ENCODE data around the gene ZNF497. TPM values are rescaled to one million over a fixed set of nuclear protein-coding genes. Genes with fewer than 3 reads are reported as not detected.
A peak's percentile ranks its signal among the peaks of the same experiment; 100 is the strongest.

The ZNF497 gene
- total and polyA plus RNA-seq, 8 donors, result 0.76 to 4.4 (median 3.1) TPM

DNA sequence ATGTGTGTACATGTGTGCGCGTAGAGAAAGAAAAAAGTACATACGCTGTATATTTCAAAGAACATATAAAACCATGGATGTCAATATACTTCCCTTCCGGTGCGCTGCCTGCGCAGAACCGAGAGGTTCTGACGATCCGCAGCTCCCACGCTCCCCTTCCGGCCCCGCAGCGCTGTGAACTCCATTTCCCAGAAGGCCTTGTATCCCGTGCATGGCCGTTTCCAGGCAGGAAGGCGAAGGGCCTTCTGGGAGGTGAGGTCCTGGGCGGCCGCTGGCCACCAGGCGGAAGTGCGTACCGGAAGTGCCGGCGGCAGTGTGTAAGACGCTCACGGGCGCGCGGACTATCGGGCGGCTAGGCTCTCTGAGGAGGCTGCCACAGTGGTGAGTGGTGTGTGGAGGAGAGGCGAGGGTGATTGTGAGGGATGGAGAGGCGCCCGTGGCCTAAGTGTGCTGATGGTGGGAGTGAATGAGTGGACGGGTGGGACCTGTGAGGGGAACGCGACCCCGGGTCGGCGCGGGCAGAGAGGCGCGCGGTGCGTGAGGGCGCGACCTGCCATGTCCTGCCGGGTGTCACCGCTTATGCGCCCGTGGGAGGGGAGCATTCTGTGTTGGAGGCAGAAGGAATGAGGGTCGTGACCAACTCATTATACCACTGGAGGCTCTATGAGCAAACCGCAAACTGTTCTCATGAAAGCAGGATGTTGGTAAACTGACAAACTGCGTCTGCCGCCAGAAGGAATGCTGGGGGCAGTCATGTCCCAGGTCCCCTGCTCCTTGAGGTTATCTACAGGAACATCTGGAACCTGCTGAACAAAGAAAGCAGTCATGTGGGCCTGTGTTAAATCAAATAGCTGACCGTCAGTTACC, 57.3 kb downstream of the ZNF497 start, which contains the start of gene ERVK3-1:
ERVK3-1 (plus strand) TSS at position 313 of the 867 bp plus-strand sequence. CDS start 6,792 bp downstream, outside the sequence.
- peak; percentile 94 to 99 (median 98) for DNase-seq
- Histone ChIP-seq H3K27me3 (no peaks in the 10 kb centered on the region), H3K36me3 (peaks cover 0 to 53% of the 10 kb centered on the region in 2 donors), H3K4me1 (peaks cover 8 to 35% of the 10 kb centered on the region in 2 donors), H3K27ac (peak within 1 kb of the TSS; percentile 78 to 89), H3K9me3 (peaks cover 0 to 9% of the 10 kb centered on the region in 2 donors), H3K4me3 (peak within 1 kb of the TSS; percentile 72 to 77)
- peak; percentile 100 for ATAC-seq
- intact Hi-C loops (cut with DNase I), result no loop called here
- TF ChIP-seq, protein P1, sequence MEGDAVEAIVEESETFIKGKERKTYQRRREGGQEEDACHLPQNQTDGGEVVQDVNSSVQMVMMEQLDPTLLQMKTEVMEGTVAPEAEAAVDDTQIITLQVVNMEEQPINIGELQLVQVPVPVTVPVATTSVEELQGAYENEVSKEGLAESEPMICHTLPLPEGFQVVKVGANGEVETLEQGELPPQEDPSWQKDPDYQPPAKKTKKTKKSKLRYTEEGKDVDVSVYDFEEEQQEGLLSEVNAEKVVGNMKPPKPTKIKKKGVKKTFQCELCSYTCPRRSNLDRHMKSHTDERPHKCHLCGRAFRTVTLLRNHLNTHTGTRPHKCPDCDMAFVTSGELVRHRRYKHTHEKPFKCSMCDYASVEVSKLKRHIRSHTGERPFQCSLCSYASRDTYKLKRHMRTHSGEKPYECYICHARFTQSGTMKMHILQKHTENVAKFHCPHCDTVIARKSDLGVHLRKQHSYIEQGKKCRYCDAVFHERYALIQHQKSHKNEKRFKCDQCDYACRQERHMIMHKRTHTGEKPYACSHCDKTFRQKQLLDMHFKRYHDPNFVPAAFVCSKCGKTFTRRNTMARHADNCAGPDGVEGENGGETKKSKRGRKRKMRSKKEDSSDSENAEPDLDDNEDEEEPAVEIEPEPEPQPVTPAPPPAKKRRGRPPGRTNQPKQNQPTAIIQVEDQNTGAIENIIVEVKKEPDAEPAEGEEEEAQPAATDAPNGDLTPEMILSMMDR (IDR thresholded peaks at IDR 0.05), result no peak

DNA sequence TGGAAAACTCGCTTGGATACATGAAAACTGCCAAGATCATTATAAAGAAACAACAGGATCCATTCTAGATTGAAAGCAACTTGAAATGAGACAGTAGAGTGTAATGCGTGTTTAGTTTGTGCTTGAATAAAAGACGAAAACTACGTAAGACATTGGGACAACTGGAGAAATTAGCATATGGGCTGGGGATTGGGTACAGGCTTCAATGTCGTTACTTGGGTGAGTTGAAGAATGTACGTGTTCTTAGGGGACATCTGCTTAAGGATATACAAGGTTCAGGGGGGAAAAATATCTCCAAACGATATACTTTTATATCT, 57.8 kb downstream of the ZNF497 start:
- Histone ChIP-seq H3K4me3 (peak overlapping the region; percentile 72 to 77), H3K27ac (peak overlapping the region; percentile 60 to 89), H3K27me3 (no peaks in the 10 kb centered on the region), H3K9me3 (peaks cover 0 to 14% of the 10 kb centered on the region in 2 donors), H3K4me1 (peaks cover 8 to 35% of the 10 kb centered on the region in 2 donors), H3K36me3 (peaks cover 0 to 54% of the 10 kb centered on the region in 2 donors)
- intact Hi-C loops (cut with DNase I), result no loop called here
- ATAC-seq, result peak; percentile 15
- TF ChIP-seq, protein P1 (IDR thresholded peaks at IDR 0.05), result no peak
- no peak for DNase-seq

Small RNA genes lying within 50 kb of the gene (microRNA-seq; reads per million reads assigned to microRNA genes)
- gene MIR4754 (0.17 to 0.27 reads per million in 2 donors), gene MIR6806 (0 reads per million in 2 donors)

Other genes starting within 250 kb of the ZNF497 start
- 10 to 100 TPM in 1 of 2 donors, 1 to 10 TPM in 1; 7.9 to 11.7 TPM for gene ZNF329, start 212.0 kb downstream of the ZNF497 start, total RNA-seq
- gene ZNF329, start 212.0 kb downstream of the ZNF497 start, polyA plus RNA-seq (ENCODE audit: insufficient read length in 6 of 6), result 10 to 100 TPM; 19.6 to 22.9 (median 21.0) TPM
- 10 to 100 TPM; 19.9 to 25.9 TPM for gene ZNF274, start 179.7 kb downstream of the ZNF497 start, total RNA-seq
- gene ZNF274, start 179.7 kb downstream of the ZNF497 start, polyA plus RNA-seq (ENCODE audit: insufficient read length in 6 of 6), result 10 to 100 TPM; 18.7 to 23.7 (median 21.8) TPM
- gene ZNF544, start 133.8 kb downstream of the ZNF497 start, total RNA-seq, result 10 to 100 TPM; 23.8 to 25.4 TPM
- 10 to 100 TPM; 32.8 to 45.7 (median 38.5) TPM for gene ZNF544, start 133.8 kb downstream of the ZNF497 start, polyA plus RNA-seq (ENCODE audit: insufficient read length in 6 of 6)
- gene ZNF8, start 83.8 kb downstream of the ZNF497 start, total RNA-seq, result 1 to 10 TPM; 5.5 TPM
- 10 to 100 TPM in 3 of 6 donors, 1 to 10 TPM in 3; 9.4 to 10.6 (median 10.1) TPM for gene ZNF8, start 83.8 kb downstream of the ZNF497 start, polyA plus RNA-seq (ENCODE audit: insufficient read length in 6 of 6)
- 10 to 100 TPM; 25.4 to 31.9 TPM for gene ERVK3-1, start 57.4 kb downstream of the ZNF497 start, total RNA-seq
- 10 to 100 TPM; 46.8 to 52.5 (median 49.4) TPM for gene ERVK3-1, start 57.4 kb downstream of the ZNF497 start, polyA plus RNA-seq (ENCODE audit: insufficient read length in 6 of 6)
- gene ZSCAN22, start 35.8 kb downstream of the ZNF497 start, total RNA-seq, result 1 to 10 TPM; 3.4 to 3.9 TPM
- 1 to 10 TPM; 3.8 to 5.0 (median 4.2) TPM for gene ZSCAN22, start 35.8 kb downstream of the ZNF497 start, polyA plus RNA-seq (ENCODE audit: insufficient read length in 6 of 6)
- 10 to 100 TPM in 1 of 2 donors, 1 to 10 TPM in 1; 9.8 to 10.2 TPM for gene A1BG, start 9.3 kb downstream of the ZNF497 start, total RNA-seq
- 1 to 10 TPM in 4 of 6 donors, under 1 TPM in 2; 0.81 to 1.9 (median 1.5) TPM for gene A1BG, start 9.3 kb downstream of the ZNF497 start, polyA plus RNA-seq (ENCODE audit: insufficient read length in 6 of 6)
- gene ZNF837, start 18.3 kb upstream of the ZNF497 start, total RNA-seq, result 1 to 10 TPM; 1.7 to 2.1 TPM
- gene ZNF837, start 18.3 kb upstream of the ZNF497 start, polyA plus RNA-seq (ENCODE audit: insufficient read length in 6 of 6), result 1 to 10 TPM; 1.9 to 3.7 (median 2.9) TPM
- gene RPS5, start 24.5 kb upstream of the ZNF497 start, total RNA-seq, result 1,000 to 10,000 TPM in 1 of 2 donors, 100 to 1,000 TPM in 1; 842 to 1,045 TPM
- 1,000 to 10,000 TPM; 1,242 to 1,479 (median 1,313) TPM for gene RPS5, start 24.5 kb upstream of the ZNF497 start, polyA plus RNA-seq (ENCODE audit: insufficient read length in 6 of 6)
- 1 to 10 TPM; 1.9 to 3.2 TPM for gene RNF225, start 32.9 kb upstream of the ZNF497 start, total RNA-seq
- not detected for gene RNF225, start 32.9 kb upstream of the ZNF497 start, polyA plus RNA-seq (ENCODE audit: insufficient read length in 6 of 6)
- 10 to 100 TPM in 1 of 2 donors, 1 to 10 TPM in 1; 7.4 to 12.7 TPM for gene ZNF584, start 45.9 kb upstream of the ZNF497 start, total RNA-seq
- 10 to 100 TPM in 3 of 6 donors, 1 to 10 TPM in 3; 9.0 to 11.3 (median 10.0) TPM for gene ZNF584, start 45.9 kb upstream of the ZNF497 start, polyA plus RNA-seq (ENCODE audit: insufficient read length in 6 of 6)
- 1 to 10 TPM; 6.2 to 7.1 TPM for gene ZNF132, start 77.4 kb upstream of the ZNF497 start, total RNA-seq
- 10 to 100 TPM in 4 of 6 donors, 1 to 10 TPM in 2; 9.6 to 12.9 (median 10.2) TPM for gene ZNF132, start 77.4 kb upstream of the ZNF497 start, polyA plus RNA-seq (ENCODE audit: insufficient read length in 6 of 6)
- gene ZNF324B, start 88.9 kb upstream of the ZNF497 start, total RNA-seq, result 1 to 10 TPM; 5.2 to 7.0 TPM
- 1 to 10 TPM; 5.4 to 7.8 (median 6.7) TPM for gene ZNF324B, start 88.9 kb upstream of the ZNF497 start, polyA plus RNA-seq (ENCODE audit: insufficient read length in 6 of 6)
- gene ZNF324, start 104.3 kb upstream of the ZNF497 start, total RNA-seq, result 1 to 10 TPM; 7.1 to 9.5 TPM
- gene ZNF324, start 104.3 kb upstream of the ZNF497 start, polyA plus RNA-seq (ENCODE audit: insufficient read length in 6 of 6), result 10 to 100 TPM in 1 of 6 donors, 1 to 10 TPM in 5; 8.1 to 10.1 (median 8.6) TPM
- 1 to 10 TPM; 6.2 to 6.6 TPM for gene ZNF446, start 113.6 kb upstream of the ZNF497 start, total RNA-seq
- 10 to 100 TPM; 12.9 to 16.9 (median 15.0) TPM for gene ZNF446, start 113.6 kb upstream of the ZNF497 start, polyA plus RNA-seq (ENCODE audit: insufficient read length in 6 of 6)
- 10 to 100 TPM in 1 of 2 donors, 1 to 10 TPM in 1; 6.2 to 11.8 TPM for gene SLC27A5, start 149.2 kb upstream of the ZNF497 start, total RNA-seq
- gene SLC27A5, start 149.2 kb upstream of the ZNF497 start, polyA plus RNA-seq (ENCODE audit: insufficient read length in 6 of 6), result 1 to 10 TPM; 7.1 to 9.6 (median 8.1) TPM
- gene ZBTB45, start 157.1 kb upstream of the ZNF497 start, total RNA-seq, result 10 to 100 TPM; 12.7 to 17.7 TPM
- 10 to 100 TPM in 4 of 6 donors, 1 to 10 TPM in 2; 7.8 to 13.6 (median 11.3) TPM for gene ZBTB45, start 157.1 kb upstream of the ZNF497 start, polyA plus RNA-seq (ENCODE audit: insufficient read length in 6 of 6)
- gene TRIM28, start 181.3 kb upstream of the ZNF497 start, total RNA-seq, result 100 to 1,000 TPM; 231 to 261 TPM
- gene TRIM28, start 181.3 kb upstream of the ZNF497 start, polyA plus RNA-seq (ENCODE audit: insufficient read length in 6 of 6), result 100 to 1,000 TPM; 542 to 689 (median 622) TPM
- gene CHMP2A, start 192.4 kb upstream of the ZNF497 start, total RNA-seq, result 100 to 1,000 TPM; 107 to 120 TPM
- 100 to 1,000 TPM in 1 of 6 donors, 10 to 100 TPM in 5; 84.1 to 106 (median 93.2) TPM for gene CHMP2A, start 192.4 kb upstream of the ZNF497 start, polyA plus RNA-seq (ENCODE audit: insufficient read length in 6 of 6)
- 10 to 100 TPM; 54.9 to 83.4 TPM for gene UBE2M, start 195.9 kb upstream of the ZNF497 start, total RNA-seq
- 10 to 100 TPM; 68.8 to 85.9 (median 74.0) TPM for gene UBE2M, start 195.9 kb upstream of the ZNF497 start, polyA plus RNA-seq (ENCODE audit: insufficient read length in 6 of 6)
- gene MZF1, start 210.6 kb upstream of the ZNF497 start, total RNA-seq, result 10 to 100 TPM; 29.6 to 33.7 TPM
- 10 to 100 TPM; 29.1 to 58.0 (median 40.3) TPM for gene MZF1, start 210.6 kb upstream of the ZNF497 start, polyA plus RNA-seq (ENCODE audit: insufficient read length in 6 of 6)